B cell (primary cell): ENCODE data around the gene GFI1. TPM values are rescaled to one million over a fixed set of nuclear protein-coding genes. Genes with fewer than 3 reads are reported as not detected.

Source experiments
- ATAC-seq: fragments of 200-7000 bp; cut with Tn5 transposase; one replicate; pipeline ENCODE4 v1.10.0; 2021; ENCODE audit warnings: low read depth, mild to moderate bottlenecking, moderate number of reproducible peaks, moderate library complexity
- CTCF ChIA-PET: fragments of 350-600 bp; sonication (Branson Sonifier 250); formaldehyde crosslinking; loops from one replicate; lab custom pipeline; 2021; ENCODE audit warnings: antibody characterized with exemption, inconsistent platforms; lab: Charles Lee
- POLR2A ChIA-PET: fragments of 350-600 bp; sonication (Branson Sonifier 250); formaldehyde crosslinking; loops from one replicate; lab custom pipeline; 2021; ENCODE audit warnings: antibody characterized with exemption; lab: Charles Lee
- DNase-seq: peaks from one replicate; pipeline ENCODE4 v3.0.0; 2013
- H2AFZ ChIP-seq: 2 replicates; pipeline ENCODE4 v1.6.1; 2012; ENCODE audit warnings: mild to moderate bottlenecking, low read depth, low read length; ENCODE audit not compliant: insufficient read depth, poor library complexity, severe bottlenecking
- H3K27ac ChIP-seq, 2 donors: 1 replicate in 1 of 2; 2 replicates in 1 of 2; pipeline ENCODE4 v1.5.1; 2012 to 2013; ENCODE audit warnings: low read length in 2 of 2, mild to moderate bottlenecking in 2 of 2, moderate library complexity in 1 of 2
- H3K27me3 ChIP-seq, 4 experiments: fragments of 200-600 bp in 1 of 4; sonication (generic) in 1 of 4; replicated peaks in 1 of 4; 1 replicate in 2 of 4; 2 replicates in 2 of 4; pipeline versions ENCODE4 v1.6.1 to v1.7.0; 2013 to 2016; ENCODE audit warnings: low read length in 3 of 4, mild to moderate bottlenecking in 2 of 4, mixed read lengths in 1 of 4, moderate library complexity in 1 of 4; ENCODE audit not compliant: insufficient read depth in 4 of 4, control insufficient read depth in 3 of 4; ENCODE audit errors: control extremely low read depth in 1 of 4
- H3K36me3 ChIP-seq, 2 experiments: replicated peaks in 1 of 2; 1 replicate in 1 of 2; 2 replicates in 1 of 2; pipeline versions ENCODE4 v1.6.1 to v1.7.1; 2013; ENCODE audit warnings: low read length in 1 of 2; ENCODE audit not compliant: insufficient read depth in 2 of 2, control insufficient read depth in 1 of 2; ENCODE audit errors: control extremely low read depth in 1 of 2, extremely low read depth in 1 of 2
- H3K4me1 ChIP-seq, 2 donors: fragments of 200-600 bp in 1 of 2; sonication (generic) in 1 of 2; 1 replicate in 1 of 2; 2 replicates in 1 of 2; pipeline versions ENCODE4 v1.5.1 to v1.6.1; 2013 to 2017; ENCODE audit warnings: low read length in 2 of 2; ENCODE audit not compliant: control insufficient read depth in 2 of 2, insufficient read depth in 2 of 2
- H3K4me2 ChIP-seq: replicated peaks from 2 replicates; pipeline ENCODE3; 2012; ENCODE audit warnings: mild to moderate bottlenecking, low read depth, low read length; ENCODE audit not compliant: poor library complexity, severe bottlenecking
- H3K4me3 ChIP-seq, 5 experiments: fragments of 200-600 bp in 1 of 5; sonication (generic) in 1 of 5; 1 replicate in 3 of 5; 2 replicates in 2 of 5; pipeline versions ENCODE4 v1.5.1 to v1.7.0; 2011 to 2016; ENCODE audit warnings: low read length in 4 of 5, mild to moderate bottlenecking in 4 of 5, low read depth in 2 of 5, control low read depth in 1 of 5, moderate library complexity in 1 of 5; ENCODE audit not compliant: insufficient read depth in 1 of 5; ENCODE audit errors: control extremely low read depth in 1 of 5, extremely low read depth in 1 of 5
- H3K79me2 ChIP-seq: fragments of 200-600 bp; sonication (generic); one replicate; pipeline ENCODE4 v1.6.0; 2016; ENCODE audit warnings: low read length; ENCODE audit not compliant: control insufficient read depth, insufficient read depth
- H3K9ac ChIP-seq: fragments of 200-600 bp; sonication (generic); 2 replicates; pipeline ENCODE4 v1.6.1; 2017; ENCODE audit warnings: mild to moderate bottlenecking, low read length, moderate library complexity
- H3K9me3 ChIP-seq, 3 donors: one replicate each; pipeline versions ENCODE4 v1.6.1 to v1.7.1; 2013; ENCODE audit warnings: low read length in 2 of 3; ENCODE audit not compliant: control insufficient read depth in 2 of 3, insufficient read depth in 1 of 3; ENCODE audit errors: control extremely low read depth in 1 of 3
- H4K20me1 ChIP-seq: 2 replicates; pipeline ENCODE4 v1.6.0; 2012; ENCODE audit warnings: mild to moderate bottlenecking, low read length; ENCODE audit not compliant: insufficient read depth, control insufficient read depth, poor library complexity, severe bottlenecking
- H3K27ac Mint-ChIP-seq: one replicate; pipeline ENCODE4 v1.8.0; 2021; ENCODE audit warnings: mixed read lengths
- H3K27me3 Mint-ChIP-seq: one replicate; pipeline ENCODE4 v1.8.0; 2021; ENCODE audit warnings: mixed read lengths
- H3K4me1 Mint-ChIP-seq: one replicate; pipeline ENCODE4 v1.8.0; 2021; ENCODE audit warnings: mixed read lengths
- H3K4me3 Mint-ChIP-seq: one replicate; pipeline ENCODE4 v1.8.0; 2021; ENCODE audit warnings: mixed read lengths
- H3K9me3 Mint-ChIP-seq: one replicate; pipeline ENCODE4 v1.8.0; 2022; ENCODE audit warnings: mixed read lengths; ENCODE audit not compliant: insufficient read depth
- EZH2 ChIP-seq: IDR thresholded peaks from 2 replicates; pipeline ENCODE4 v1.6.1; 2012; ENCODE audit warnings: borderline replicate concordance, low read depth, mild to moderate bottlenecking, moderate library complexity, low read length; ENCODE audit not compliant: insufficient read depth, poor library complexity, severe bottlenecking
- WGBS: methylation state at CpG from one replicate; pipeline ENCODE4 v1.1.5; 2013; ENCODE audit warnings: missing lambda C conversion rate; ENCODE audit not compliant: insufficient coverage; 5-methylcytosine and 5-hydroxymethylcytosine counted together
- intact Hi-C: fragments of 100-400 bp; cut with micrococcal nuclease; formaldehyde crosslinking; loops from one replicate; pipeline ENCODE4 v1.10.0; 2022
- polyA plus RNA-seq: library from polyadenylated mRNA; depleted of rRNA; stranded (reverse); fragments of >200 nt; gene quantifications from 2 replicates; pipeline ENCODE4 v1.2.3, GENCODE V29; 2012
- total RNA-seq, 2 donors: library from RNA; stranded (reverse); fragments of 120-200 nt in 1 of 2; gene quantifications; 1 replicate in 1 of 2; 2 replicates in 1 of 2; pipeline versions ENCODE4 v1.2.3 to v1.2.4, GENCODE V29; 2013 to 2022
- TF ChIP-seq, protein P1 (sequence below): fragments of 200-600 bp; IDR thresholded peaks from one replicate; pipeline ENCODE4 v1.8.0; 2022; ENCODE audit warnings: antibody characterized with exemption, mild to moderate bottlenecking

Gene GFI1
- total and polyA plus RNA-seq, 2 donors (not counting 1 experiment from before 2014, with no cell fraction given): 0.76 to 1.2 TPM

DNA sequence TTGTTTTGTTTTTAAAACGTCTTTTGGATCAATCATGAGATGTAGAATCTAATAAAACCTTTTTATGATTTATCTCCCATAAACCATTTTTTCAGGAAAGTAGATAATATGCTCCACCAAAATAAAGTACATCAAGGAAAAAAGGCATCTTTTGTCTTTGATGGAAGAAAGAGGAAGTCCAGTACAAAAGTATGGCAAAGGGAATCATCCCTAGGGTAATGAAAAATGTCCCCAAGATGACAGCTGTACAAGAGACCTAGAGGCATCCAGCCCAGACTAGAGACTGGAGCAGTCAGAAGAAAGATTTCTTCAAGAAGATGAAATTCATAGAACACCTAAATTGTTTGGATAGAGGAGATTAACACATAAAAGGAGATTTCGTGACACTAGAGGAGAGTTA is 32.3 kb upstream of the GFI1 start:
- H3K4me1 ChIP-seq: no peaks in the 10 kb centered on the region
- no peaks in the 10 kb centered on the region for H3K79me2 ChIP-seq
- H3K27ac Mint-ChIP-seq: no peak overlapping the region
- ChIA-PET POLR2A (no interaction called here), CTCF (no interaction called here)
- no peaks in the 10 kb centered on the region for H3K9me3 ChIP-seq
- H3K27me3 Mint-ChIP-seq: no peaks in the 10 kb centered on the region
- no peak overlapping the region for H3K9ac ChIP-seq
- no peak overlapping the region for H3K4me3 Mint-ChIP-seq
- intact Hi-C loops: no loop called here
- H3K9me3 Mint-ChIP-seq: no peaks in the 10 kb centered on the region
- no peak overlapping the region for H3K4me3 ChIP-seq
- ATAC-seq (no peak), DNase-seq (no peak)
- TF ChIP-seq, protein P1, sequence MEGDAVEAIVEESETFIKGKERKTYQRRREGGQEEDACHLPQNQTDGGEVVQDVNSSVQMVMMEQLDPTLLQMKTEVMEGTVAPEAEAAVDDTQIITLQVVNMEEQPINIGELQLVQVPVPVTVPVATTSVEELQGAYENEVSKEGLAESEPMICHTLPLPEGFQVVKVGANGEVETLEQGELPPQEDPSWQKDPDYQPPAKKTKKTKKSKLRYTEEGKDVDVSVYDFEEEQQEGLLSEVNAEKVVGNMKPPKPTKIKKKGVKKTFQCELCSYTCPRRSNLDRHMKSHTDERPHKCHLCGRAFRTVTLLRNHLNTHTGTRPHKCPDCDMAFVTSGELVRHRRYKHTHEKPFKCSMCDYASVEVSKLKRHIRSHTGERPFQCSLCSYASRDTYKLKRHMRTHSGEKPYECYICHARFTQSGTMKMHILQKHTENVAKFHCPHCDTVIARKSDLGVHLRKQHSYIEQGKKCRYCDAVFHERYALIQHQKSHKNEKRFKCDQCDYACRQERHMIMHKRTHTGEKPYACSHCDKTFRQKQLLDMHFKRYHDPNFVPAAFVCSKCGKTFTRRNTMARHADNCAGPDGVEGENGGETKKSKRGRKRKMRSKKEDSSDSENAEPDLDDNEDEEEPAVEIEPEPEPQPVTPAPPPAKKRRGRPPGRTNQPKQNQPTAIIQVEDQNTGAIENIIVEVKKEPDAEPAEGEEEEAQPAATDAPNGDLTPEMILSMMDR: no peak
- TF ChIP-seq EZH2: no peak
- no peaks in the 10 kb centered on the region for H4K20me1 ChIP-seq
- no peaks in the 10 kb centered on the region for H3K36me3 ChIP-seq
- H3K27me3 ChIP-seq: no peaks in the 10 kb centered on the region
- H3K27ac ChIP-seq: no peak overlapping the region
- no peak overlapping the region for H3K4me2 ChIP-seq
- H3K4me1 Mint-ChIP-seq: no peaks in the 10 kb centered on the region
- no peak overlapping the region for H2AFZ ChIP-seq
- WGBS: no CpG with 5 or more reads among the region's 2 CpGs

GRCh38 chr1:92516574-92516973 is 29.8 kb upstream of the GFI1 start:
- no CpG with 5 or more reads among the region's 1 CpG for WGBS
- Histone ChIP-seq H3K36me3 (peaks cover 0 to 3% of the 10 kb centered on the region in 2 experiments), H3K27ac (no peak overlapping the region), H2AFZ (no peak overlapping the region), H3K9ac (no peak overlapping the region), H3K79me2 (no peaks in the 10 kb centered on the region), H3K4me2 (no peak overlapping the region), H3K4me3 (no peak overlapping the region), H3K4me1 (no peaks in the 10 kb centered on the region), H4K20me1 (no peaks in the 10 kb centered on the region), H3K9me3 (no peaks in the 10 kb centered on the region), H3K27me3 (no peaks in the 10 kb centered on the region)
- TF ChIP-seq, protein P1: no peak
- no peak for TF ChIP-seq EZH2
- no peak for ATAC-seq
- H3K4me1 Mint-ChIP-seq: no peaks in the 10 kb centered on the region
- no peaks in the 10 kb centered on the region for H3K27me3 Mint-ChIP-seq
- intact Hi-C loops: no loop called here
- H3K9me3 Mint-ChIP-seq: no peaks in the 10 kb centered on the region
- ChIA-PET POLR2A (no interaction called here), CTCF (no interaction called here)
- no peak overlapping the region for H3K4me3 Mint-ChIP-seq
- H3K27ac Mint-ChIP-seq: no peak overlapping the region
- no peak for DNase-seq
